NCI-H510A treated with DMSO at 0.1 percent for 48 hours (cell line): ENCODE results near the gene TMEM272.
"Not testable (repeated sequence)": the region's sequence is repeated elsewhere in the genome, so short reads cannot be mapped to it uniquely, and the experiment has no call there.

Experiments
- DNase-seq: peaks from one replicate; lab custom pipeline; 2025; lab: John Stamatoyannopoulos, UW

Gene TMEM272

DNA sequence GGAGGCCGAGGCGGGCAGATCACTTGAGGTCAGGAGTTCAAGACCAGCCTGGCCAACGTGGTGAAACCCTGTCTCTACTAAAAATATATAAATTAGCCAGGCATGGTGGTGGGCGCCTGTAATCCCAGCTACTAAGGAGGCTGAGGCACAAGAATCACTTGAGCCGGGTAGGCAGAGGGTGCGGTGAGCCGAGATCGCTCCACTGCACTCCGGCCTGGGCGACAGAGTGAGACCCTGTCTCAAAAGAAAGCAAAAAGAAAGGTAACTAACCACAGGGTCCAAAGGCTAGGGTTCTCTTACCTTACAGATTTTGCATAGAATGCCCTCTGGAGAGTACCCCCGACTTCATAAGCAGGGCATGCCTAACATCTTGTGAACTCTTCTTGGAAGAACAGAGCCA lies 20.3 kb downstream of the TMEM272 start:
- not testable (repeated sequence) for DNase-seq

DNA sequence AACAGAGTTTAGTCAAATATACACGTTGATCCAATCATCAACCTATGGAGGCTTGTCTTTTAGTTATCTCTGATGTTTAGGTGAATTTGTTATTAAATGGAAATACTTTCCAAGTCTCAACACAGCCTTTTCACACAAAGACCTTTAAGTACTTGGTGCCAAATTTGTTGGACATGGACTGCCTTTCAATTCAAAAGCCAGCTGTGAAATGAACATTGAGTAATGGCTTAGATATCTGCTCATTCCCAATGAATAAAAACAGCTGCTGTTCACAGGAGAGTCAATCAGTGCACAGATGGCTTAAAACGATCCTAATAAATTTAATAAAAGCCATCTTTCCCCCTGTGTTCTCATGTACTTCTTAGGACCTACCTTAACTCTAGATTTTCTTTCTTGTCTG lies 21.1 kb downstream of the TMEM272 start:
- DNase-seq: no peak

DNA sequence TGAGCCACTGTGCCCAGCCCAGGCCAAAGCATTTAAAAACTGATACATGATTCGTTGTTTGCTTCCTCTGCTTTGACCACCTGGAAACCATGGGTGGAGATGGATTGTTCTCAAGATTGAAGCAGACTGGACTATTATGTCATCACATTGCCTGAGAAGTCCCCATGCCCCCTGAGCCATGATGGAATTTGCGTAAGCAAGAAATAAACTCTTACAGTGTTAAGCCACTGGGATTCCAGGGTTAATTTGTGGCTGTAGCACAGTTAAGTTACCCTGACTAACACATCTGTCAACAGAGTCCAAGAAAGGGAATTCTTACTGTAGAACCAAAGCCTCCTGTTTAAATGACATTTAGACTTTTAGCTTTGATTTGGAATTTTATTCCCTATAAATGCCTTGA lies 21.6 kb downstream of the TMEM272 start:
- no peak for DNase-seq

DNA sequence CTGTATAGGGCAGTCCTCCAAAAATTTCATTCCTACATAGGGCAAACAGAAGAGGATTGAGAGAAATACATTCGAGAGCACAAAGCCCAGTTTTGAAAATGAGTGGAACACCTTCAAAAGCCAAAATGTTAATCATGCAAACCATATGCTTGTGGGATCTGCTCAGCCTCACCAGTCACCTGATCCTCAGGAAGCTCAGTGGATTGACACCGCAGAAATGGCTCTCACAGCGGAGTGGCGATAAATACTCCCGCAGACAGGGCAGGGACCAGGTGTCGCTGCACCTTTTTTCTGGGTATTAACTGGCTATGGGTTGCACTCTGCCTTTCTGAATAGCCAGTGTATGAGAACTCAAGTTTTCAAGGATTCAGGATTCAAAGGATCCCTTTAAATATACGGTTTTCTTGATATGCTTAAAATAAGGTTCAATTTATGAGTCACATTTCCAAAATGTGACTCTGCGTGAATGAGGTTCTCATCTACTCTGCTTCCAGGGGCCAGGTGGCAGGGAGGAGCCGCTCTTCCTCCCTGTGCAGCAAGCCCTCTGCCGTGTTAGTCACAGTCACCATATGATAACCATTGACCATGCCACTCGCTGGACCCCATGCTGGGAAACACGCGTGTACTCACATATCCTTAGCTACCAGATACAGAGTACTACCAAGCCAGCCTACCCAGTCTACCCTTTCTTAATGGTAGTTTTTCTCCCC lies 22.7 kb downstream of the TMEM272 start:
- DNase-seq: peak; percentile 18

DNA sequence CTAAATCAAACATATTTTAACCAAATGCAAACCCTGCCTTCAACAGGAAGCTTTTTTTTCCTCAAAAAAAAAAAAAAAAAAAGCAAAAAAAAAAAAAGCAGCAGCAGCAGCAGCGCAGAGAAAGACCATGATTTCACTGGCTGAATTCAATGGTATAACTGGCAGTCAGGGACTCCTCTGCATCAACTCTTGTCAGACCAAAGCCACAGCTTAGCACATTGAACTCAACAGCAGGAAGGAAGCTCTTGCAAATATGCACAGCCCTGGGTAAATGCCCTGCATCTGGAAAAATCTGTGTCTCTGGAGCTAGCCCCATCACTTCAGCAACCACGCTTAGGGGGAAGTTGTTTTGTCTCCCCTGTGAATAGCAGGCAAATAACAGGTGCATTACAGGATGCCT lies 23.4 kb downstream of the TMEM272 start:
- no peak for DNase-seq

DNA sequence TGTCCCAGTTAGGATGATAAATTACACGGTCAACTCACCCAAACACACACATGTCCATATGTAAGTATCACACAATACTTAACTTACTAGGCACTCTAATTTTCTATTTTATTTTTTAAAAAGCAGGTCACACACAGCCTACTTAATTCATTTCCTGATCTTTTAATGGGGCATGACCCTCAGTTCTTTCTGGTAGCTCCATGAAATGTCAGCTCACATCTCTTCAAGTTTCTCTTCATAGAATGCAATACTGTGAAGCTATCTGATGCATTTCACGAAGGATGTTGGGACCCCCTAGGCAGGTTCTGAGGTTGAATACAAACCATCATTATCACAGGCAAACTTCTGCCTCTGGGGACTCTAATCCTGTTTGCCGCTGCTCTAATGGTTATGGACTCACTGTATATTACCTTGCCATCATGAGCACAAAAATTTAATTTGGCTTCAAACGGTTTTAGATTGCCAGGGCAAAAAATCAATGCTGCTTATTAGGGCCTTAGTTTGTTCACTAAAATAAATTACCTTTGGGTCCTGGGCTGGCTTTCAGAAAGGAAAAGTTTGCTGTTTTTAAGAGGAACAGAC lies 24.9 kb downstream of the TMEM272 start:
- DNase-seq: no peak

DNA sequence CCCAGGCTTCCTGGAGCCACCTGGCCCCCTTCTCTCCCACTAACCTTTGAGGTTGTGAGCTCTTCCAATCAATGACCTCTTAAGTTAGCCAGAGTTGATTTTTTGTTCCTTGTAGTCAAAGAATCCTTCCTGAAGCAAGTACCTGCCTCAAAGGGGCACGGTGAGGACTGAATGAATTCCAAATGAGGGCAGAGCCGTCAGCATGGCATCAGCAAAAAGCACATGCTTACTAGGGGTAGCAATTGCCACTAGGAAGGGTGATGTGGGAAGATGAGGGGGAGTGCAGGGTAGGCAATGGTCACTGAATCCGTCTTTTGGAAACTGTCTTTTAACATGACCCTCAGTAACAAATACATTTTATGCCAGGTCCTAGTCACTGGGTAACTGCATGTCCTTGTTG lies 25.4 kb downstream of the TMEM272 start:
- DNase-seq: no peak

DNA sequence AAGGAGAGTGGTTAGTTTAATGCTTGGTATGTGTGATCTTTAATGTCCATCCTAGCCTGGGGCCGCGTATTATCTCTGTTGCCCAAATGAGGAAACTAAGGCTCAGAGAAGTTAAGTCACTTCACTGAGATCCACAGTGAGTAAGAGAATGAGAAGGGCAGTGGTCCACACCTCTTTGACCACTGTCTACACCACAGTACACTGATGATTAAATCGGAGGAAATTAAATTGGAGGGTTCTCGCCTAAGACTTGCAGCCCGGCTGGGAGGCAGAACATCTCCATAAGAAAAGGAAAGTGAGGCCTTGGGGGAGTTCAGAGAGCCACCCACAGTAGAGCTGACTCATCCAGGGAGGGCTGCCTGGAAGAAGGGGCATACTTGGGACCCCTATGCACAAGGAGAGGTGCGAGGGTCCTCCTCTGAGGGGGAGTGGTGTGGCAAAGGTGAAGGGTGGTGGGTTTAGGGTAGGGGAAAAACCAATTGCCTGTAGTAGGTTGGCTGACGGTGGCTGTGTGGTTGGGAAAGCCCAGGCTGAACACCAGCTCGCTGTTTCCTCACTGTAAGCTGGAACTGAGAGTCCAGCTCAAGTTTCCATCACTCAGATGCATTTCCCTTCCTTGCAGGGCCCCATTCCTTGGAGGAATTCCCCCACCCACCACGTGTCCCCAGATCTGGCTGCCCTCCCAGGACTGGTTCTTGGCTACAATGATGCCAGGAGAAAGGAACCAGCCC lies 26.0 kb downstream of the TMEM272 start:
- no peak for DNase-seq

DNA sequence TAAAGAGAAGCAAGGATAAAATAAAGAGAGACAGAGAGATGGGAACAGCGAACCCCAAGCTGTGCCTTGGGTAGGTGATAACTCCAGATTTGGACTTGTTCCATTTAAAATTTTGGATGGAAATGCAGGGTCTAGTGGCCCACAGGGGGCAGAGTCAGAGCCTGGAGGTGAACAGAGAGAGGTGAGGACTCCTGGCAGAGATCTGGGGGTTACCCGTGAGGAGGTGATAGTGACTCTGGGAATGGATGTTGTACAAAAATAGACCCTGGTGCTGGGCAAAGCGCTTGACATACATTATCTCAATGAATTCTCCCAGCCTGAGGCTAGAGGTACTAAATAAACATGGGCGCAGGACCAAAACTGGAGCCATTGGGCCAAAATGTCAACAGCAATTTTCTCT lies 26.7 kb downstream of the TMEM272 start:
- DNase-seq: no peak

DNA sequence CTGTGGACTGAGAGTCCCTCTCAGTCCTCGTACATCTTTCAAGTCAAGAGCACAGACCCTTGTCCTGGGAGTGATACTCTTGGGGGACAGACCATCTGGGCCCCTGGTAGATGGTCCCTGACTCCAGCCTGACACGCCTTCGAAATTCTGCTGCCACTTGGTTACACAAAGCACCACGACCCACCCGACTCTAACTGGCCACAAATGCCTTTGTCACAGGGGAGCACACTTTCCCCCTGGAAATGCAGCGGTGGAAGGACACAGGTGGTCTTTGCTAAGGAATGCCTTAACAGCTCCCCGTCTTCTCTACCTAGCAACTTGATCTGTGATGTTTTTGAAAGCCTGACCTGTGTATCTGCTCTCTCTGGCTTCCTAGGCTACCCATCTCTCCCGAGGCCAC lies 27.3 kb downstream of the TMEM272 start:
- no peak for DNase-seq

DNA sequence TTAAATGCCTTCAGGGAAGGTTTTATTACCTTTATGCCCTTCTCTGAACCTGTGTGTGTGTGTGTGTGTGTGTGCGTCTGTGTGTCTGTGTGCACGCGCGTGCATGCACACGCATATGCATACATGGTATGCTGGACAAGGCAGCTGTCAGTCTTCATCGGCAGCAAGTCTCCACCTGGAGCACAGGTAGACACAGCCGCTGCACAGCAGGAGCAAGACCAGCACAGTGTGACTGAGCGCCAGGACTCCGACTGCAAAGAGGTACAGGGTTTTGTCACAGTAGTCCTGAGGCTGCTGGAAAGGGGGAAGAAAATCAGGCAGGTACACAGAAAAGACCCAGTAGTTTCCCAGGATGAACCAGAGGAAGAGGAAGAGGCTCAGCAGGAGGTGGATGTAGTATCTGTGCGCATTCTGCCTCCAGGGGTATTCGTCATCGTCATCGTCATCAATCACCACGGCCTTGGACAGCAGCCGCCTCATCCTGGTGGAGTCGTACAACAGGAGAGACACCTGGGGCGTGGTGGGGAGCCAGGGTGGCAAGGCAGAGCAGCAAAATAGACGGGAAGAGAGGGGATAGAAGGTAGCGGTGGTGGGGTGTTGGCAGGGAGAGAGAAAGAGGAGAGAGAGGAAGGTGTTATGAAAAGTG lies 28.2 kb downstream of the TMEM272 start:
- DNase-seq: no peak

DNA sequence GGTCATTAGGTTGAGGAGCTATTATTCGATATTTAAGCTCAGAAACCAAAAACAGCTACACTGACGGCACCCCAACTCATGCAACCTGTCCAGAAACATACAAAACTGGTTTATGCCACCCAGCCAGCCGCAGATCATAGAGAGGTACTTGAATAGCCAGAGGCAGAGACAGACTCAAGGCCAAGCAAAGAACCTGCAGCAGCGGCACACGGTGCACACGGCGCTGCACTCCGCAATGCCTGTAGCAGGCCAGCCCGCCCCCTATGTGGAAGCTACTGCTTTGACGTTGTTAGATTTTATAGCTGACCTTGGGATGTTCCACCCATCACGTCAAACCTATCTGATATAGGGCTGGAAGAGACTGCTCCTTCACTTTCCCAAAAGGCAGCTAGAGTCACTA lies 29.1 kb downstream of the TMEM272 start:
- peak; percentile 38 for DNase-seq

DNA sequence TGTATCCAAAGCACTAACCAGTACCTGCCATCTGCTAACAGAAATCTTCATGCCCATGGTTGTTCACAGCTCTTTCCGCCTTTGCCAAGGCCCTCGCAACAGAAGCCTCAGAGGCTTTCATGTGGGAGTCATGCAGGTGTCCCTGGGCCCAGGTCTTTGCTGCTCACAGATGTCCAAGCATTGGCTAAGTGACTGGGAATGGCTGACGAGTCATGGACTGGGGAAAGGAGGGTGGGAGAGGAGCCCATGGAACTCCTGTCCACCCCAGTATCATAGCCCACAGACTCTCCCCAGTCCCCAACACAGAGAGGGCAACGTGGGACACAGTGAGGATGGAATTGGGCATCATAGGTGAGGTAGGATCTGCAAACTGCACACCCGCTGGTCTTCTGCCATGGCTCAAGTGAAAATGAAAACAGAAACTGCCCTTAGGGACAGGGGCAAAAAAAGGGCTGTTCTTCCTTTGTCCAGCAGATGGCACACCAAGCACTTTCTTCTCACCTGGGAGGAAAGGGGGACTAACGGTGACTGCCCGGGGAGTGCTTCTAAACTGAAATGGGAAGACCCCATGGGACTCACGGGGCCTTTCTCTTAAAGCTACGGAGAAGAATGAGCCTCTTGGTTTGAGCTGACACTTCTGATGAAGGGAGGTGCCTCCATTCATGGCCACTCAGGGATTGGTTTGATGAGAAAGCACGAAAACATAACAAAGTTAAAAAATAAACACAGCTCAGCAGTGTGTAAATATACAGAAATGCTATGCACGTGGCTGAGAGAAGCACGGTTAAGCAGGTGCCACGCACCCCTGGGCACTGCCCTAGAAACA lies 29.9 kb downstream of the TMEM272 start:
- peak; percentile 59 for DNase-seq

DNA sequence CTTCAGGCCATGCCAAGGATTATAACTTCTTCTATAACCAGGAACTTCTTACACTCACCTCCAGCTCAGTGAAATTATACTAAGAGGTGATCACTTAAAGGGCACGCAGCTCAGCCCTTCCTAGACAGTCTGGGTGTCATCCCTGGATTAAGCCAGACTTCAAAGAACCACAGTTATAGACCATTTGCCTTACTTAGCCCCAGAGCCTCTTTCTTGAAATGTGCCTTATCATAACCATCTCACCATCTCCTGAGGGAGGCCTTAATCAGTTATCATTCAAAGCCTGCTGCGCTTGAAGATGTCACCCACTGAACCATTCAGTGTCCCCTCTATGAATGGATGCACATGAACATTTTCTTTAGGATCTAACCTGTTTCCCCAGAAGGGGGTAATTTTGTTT lies 30.9 kb downstream of the TMEM272 start:
- DNase-seq: no peak

DNA sequence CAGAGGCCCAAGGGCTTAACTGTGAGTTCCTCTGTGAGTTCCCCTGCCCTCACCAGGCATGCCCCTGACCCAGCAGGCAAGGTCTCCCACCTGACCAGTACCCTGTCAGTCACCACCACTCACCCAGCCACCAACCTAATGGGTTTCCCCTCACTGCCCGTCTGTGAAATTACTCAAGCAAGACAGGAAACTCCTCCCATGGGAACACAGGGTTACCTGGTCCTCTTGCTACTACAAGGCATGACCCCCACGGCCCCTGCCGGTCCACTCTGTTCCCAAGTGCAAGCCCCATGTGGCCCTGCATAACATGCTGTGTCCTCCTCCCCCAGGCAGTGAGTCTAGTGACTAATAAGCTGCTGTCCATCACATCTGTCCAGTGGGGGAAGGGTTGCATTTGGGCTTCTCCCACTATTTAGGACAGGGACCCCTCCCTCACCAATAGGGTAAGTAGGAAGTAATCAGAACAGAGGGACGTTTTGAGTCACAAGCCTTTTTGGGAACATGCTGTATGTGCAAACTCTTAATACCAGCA lies 33.0 kb downstream of the TMEM272 start:
- DNase-seq: no peak

DNA sequence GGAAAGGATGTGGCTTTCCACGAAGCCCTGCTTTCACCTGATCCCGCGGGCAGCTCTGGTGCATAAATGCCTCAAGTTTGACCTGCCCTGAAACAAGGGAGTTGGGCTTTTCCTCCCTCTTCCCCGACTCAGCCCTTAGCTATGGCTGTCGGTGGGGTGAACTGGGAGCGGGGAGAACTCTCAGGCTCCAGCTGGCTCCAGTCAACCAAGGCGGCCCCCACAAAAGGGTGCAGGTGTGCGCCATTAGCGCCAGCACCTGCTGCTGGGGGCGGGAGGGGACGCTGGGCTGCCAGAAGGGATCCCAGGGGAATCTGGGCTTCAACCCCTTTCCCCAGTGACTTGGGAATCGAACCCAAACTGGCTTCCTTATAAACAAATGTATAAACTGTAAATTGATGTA lies 33.9 kb downstream of the TMEM272 start:
- no peak for DNase-seq

DNA sequence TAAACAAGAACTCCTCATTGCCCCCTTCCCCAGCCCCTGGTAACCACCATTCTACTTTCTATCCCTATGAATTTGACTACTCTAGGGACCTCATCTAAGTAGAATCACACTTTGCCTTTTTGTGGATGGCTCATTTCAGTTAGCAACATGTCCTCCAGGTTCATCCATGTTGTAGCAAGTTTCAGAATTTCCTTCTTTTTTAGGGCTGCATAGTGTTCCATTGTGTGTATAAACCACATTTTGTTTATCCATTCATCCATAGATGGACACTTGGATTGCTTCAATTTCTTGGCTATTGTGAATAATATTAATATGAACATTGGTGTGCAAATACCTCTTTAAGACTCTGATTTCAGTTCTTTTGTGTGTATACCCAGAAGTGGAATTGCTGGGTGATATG lies 36.2 kb downstream of the TMEM272 start:
- DNase-seq: no peak

DNA sequence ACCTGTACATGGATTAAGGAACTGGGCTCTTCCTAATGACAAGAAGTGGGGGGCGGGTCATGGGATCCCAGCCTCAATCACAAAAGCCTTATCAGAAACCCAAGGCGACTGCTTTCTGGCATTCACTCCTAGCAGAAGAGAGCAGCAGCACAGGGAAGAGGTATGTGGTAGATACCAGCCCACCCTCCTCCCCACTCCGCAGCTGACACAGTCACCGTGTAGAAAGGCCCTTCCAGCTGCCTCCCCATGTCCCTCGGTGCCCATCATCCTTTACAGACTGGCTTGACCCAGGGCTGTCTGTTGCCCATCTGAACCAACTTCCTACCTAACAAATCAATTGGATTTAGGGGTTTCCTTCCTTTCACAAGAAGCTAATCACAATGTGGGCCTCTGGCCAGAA lies 37.9 kb downstream of the TMEM272 start:
- DNase-seq: no peak

DNA sequence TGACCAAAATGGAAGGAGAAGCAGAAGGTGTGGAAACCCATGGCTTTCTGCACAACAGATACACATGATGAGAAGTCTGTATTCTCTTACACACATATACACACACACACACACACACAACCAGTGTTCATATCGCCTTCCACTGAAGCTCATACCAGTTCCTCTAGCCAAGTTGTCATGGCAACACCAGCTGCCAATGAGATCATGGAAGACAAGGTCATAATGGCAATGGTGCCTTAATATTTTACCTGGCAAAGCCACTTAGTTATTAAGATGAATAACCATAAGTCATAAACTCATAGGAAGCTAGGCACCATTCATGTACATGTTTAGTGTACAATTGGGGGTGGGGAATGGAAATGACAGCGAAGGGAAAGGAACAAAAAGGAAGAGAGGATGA lies 38.4 kb downstream of the TMEM272 start:
- DNase-seq: no peak

DNA sequence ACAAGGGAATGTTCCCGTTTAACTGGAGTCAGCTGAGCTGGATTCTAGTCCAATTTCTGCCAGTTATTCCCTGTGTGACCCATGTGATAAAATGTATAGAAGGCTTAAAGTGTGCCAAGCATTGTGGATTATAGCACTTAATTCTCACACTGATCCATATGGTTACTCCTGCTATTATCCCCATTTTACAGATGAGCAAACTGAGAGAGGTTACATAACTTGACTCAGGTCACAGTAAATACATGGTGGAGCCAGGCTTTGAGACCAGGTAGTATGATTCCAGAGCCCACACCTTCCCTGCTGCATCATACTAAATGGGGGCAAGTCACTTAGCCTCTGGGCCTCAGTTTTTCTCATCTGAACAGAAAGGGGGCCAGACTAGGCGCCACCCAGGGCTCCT lies 39.1 kb downstream of the TMEM272 start:
- DNase-seq: no peak

DNA sequence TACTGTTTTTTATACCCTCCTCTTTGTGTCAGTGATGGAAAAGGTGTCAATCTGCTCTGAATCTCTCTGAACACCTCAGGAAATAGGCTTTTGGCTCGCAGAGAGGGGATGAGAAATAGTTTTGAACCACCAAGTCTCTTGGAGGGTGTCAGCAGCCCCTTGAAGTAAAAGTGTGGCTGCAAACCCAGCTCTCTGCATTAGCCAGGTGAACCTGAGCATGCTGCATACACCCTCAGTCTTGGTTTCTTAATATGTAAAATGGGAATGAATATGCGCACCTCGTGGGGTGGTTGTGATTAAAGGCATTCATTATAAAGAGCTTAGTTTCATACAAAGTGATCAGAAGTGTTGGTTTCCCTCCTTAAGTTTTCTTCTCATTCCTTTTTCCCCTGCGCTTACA lies 39.7 kb downstream of the TMEM272 start:
- no peak for DNase-seq
